Activated B cell treated with CpG ODN at 0.5 μM for 24 hours (primary cell): ENCODE results near the gene CRTC3. TPM values are rescaled to one million over a fixed set of nuclear protein-coding genes. Genes with fewer than 3 reads are reported as not detected.
"Not testable (repeated sequence)": the region's sequence is repeated elsewhere in the genome, so short reads cannot be mapped to it uniquely, and the experiment has no call there.

Experiments
- ATAC-seq: fragments of 200-7000 bp; cut with Tn5 transposase; one replicate; pipeline ENCODE4 v1.10.0; 2021; ENCODE audit warnings: low read depth, mild to moderate bottlenecking, moderate library complexity
- CTCF ChIA-PET: fragments of 350-600 bp; sonication (Branson Sonifier 250); formaldehyde crosslinking; loops from one replicate; lab custom pipeline; 2021; ENCODE audit warnings: antibody characterized with exemption; lab: Charles Lee
- POLR2A ChIA-PET: fragments of 350-600 bp; sonication (Branson Sonifier 250); formaldehyde crosslinking; loops from one replicate; lab custom pipeline; 2021; ENCODE audit warnings: antibody characterized with exemption; lab: Charles Lee
- DNase-seq: peaks from one replicate; pipeline ENCODE4 v3.0.0; 2022
- H3K27ac Mint-ChIP-seq: one replicate; pipeline ENCODE4 v1.8.0; 2020; ENCODE audit warnings: mixed read lengths
- H3K27me3 Mint-ChIP-seq: one replicate; pipeline ENCODE4 v1.8.0; 2021; ENCODE audit warnings: mixed read lengths
- H3K36me3 Mint-ChIP-seq: one replicate; pipeline ENCODE4 v1.8.0; 2021; ENCODE audit warnings: low read depth, mixed read lengths
- H3K4me1 Mint-ChIP-seq: one replicate; pipeline ENCODE4 v1.8.0; 2021; ENCODE audit warnings: mixed read lengths
- H3K4me3 Mint-ChIP-seq: one replicate; pipeline ENCODE4 v1.8.0; 2020; ENCODE audit warnings: mild to moderate bottlenecking, mixed read lengths
- H3K9me3 Mint-ChIP-seq: one replicate; pipeline ENCODE4 v1.8.0; 2020; ENCODE audit warnings: mixed read lengths
- intact Hi-C: fragments of 100-400 bp; cut with micrococcal nuclease; formaldehyde crosslinking; loops from one replicate; pipeline ENCODE4 v1.15.1; 2024
- total RNA-seq: library from RNA; stranded (reverse); gene quantifications from 2 replicates; pipeline ENCODE4 v1.2.3, GENCODE V29; 2022
- TF ChIP-seq, protein P1 (sequence below): fragments of 200-600 bp; IDR thresholded peaks from one replicate; pipeline ENCODE4 v1.8.0; 2022; ENCODE audit warnings: antibody characterized with exemption, mild to moderate bottlenecking

CRTC3 gene
- total RNA-seq, 1 donor from 2014 or later = 65.0 TPM

DNA sequence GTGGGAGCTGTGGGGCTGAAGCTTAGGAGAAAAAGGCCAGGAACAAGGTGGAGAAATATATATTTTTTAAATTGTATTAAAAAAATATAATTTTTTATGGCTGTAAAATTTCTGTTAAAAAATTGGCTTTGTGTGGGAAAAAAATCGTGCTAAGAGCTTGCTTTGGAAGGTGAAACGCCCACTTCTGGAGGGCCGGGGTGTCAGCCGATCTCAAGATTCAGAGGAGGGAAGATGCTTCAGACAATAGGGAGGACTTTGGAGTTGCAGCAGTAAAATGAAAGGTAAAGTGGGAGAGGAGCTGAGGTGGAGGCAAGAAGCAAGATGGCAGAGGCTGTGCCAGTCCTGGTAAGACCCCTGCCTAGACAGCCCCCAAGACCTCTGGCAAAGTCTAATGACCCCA lies 141.5 kb downstream of the CRTC3 start:
- ChIA-PET POLR2A (interaction anchor here (0.7 kb wide), 1 partner anchor 283 kb away, joined by 3 read pairs; the partner anchor contains the start of gene IQGAP1), CTCF (no interaction called here)
- peaks cover 14% of the 10 kb centered on the region for H3K4me1 Mint-ChIP-seq
- intact Hi-C loops = no loop called here
- H3K36me3 Mint-ChIP-seq = no peaks in the 10 kb centered on the region
- no peak for ATAC-seq
- no peak for DNase-seq
- no peak overlapping the region for H3K27ac Mint-ChIP-seq
- no peaks in the 10 kb centered on the region for H3K9me3 Mint-ChIP-seq
- H3K27me3 Mint-ChIP-seq = peaks cover 3% of the 10 kb centered on the region
- TF ChIP-seq, protein P1, sequence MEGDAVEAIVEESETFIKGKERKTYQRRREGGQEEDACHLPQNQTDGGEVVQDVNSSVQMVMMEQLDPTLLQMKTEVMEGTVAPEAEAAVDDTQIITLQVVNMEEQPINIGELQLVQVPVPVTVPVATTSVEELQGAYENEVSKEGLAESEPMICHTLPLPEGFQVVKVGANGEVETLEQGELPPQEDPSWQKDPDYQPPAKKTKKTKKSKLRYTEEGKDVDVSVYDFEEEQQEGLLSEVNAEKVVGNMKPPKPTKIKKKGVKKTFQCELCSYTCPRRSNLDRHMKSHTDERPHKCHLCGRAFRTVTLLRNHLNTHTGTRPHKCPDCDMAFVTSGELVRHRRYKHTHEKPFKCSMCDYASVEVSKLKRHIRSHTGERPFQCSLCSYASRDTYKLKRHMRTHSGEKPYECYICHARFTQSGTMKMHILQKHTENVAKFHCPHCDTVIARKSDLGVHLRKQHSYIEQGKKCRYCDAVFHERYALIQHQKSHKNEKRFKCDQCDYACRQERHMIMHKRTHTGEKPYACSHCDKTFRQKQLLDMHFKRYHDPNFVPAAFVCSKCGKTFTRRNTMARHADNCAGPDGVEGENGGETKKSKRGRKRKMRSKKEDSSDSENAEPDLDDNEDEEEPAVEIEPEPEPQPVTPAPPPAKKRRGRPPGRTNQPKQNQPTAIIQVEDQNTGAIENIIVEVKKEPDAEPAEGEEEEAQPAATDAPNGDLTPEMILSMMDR = no peak
- no peak overlapping the region for H3K4me3 Mint-ChIP-seq

DNA sequence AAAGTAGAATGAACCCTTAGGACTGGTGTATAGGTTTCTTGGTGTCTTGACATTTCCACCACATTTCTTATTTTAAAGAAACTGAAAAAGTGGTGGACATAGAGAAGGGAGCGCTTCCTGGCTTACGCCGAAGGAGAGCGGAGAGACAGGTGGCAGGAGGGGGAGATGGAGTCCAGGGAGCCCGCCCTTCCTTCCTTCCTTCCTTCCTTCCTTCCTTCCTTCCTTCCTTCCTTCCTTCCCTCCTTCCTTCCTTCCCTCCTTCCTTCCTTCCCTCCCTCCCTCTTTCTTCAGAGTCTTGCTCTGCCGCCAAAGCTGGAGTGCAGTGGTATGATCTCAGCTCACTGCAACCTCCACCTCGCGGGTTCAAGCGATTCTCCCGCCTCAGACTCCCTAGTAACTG lies 143.6 kb downstream of the CRTC3 start:
- POLR2A ChIA-PET = interaction anchor here (0.6 kb wide), 1 partner anchor 179 kb away, joined by 7 read pairs; no protein-coding TSS in a partner anchor
- DNase-seq, H3K36me3 Mint-ChIP-seq, ATAC-seq, H3K27me3 Mint-ChIP-seq, intact Hi-C loops, CTCF ChIA-PET, H3K4me1 Mint-ChIP-seq, H3K27ac Mint-ChIP-seq, H3K9me3 Mint-ChIP-seq, H3K4me3 Mint-ChIP-seq: not testable (repeated sequence)

DNA sequence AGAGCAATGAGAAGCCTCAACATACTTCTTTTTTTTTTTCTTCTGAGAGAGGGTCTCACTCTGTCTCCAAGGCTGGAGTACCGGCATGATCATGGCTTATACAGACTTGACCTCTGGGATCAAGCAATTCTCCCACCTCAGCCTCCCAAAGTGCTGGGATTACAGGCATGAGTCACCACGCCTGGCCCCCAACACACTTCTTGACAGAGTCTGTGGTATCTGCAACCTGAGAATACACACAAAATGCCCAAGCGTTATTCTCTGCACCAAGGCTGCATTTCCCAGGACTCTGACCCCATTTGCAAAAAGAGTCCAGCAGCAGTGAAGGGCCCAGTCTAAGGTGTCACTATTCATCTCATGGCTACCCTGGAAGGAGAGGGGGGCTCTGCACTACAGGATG lies 144.8 kb downstream of the CRTC3 start:
- H3K9me3 Mint-ChIP-seq = no peaks in the 10 kb centered on the region
- peaks cover 2% of the 10 kb centered on the region for H3K27me3 Mint-ChIP-seq
- no peak overlapping the region for H3K4me3 Mint-ChIP-seq
- ChIA-PET POLR2A (no interaction called here), CTCF (no interaction called here)
- H3K4me1 Mint-ChIP-seq = peaks cover 12% of the 10 kb centered on the region
- H3K36me3 Mint-ChIP-seq = no peaks in the 10 kb centered on the region
- no peak for ATAC-seq
- TF ChIP-seq, protein P1 = no peak
- intact Hi-C loops = no loop called here
- H3K27ac Mint-ChIP-seq = no peak overlapping the region
- DNase-seq = no peak

DNA sequence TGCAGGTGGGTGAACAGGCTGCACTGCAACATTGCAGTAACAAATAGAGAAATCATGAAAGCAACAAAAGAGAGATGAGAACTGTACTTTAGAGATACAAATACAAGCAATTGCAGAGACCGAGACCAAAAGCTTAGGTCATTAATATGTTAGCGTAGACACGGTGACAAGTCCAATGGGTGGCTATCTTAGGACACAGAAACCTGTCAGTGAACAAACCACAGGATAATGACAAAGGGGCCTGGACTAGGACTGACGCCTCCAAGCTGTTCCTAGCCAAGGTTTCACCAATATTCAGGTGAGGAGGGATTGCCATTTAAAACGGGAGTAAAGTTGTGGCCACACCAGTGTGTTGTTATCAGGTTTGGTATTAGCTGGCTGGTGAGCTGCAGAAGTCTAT lies 145.7 kb downstream of the CRTC3 start:
- H3K4me1 Mint-ChIP-seq = peaks cover 12% of the 10 kb centered on the region
- POLR2A ChIA-PET = interaction anchor here (0.6 kb wide), 2 partner anchors 210 to 433 kb away, joined by 3 to 7 read pairs; no protein-coding TSS in a partner anchor
- H3K27ac Mint-ChIP-seq = no peak overlapping the region
- TF ChIP-seq, protein P1 = no peak
- CTCF ChIA-PET = no interaction called here
- H3K4me3 Mint-ChIP-seq = no peak overlapping the region
- ATAC-seq (no peak), DNase-seq (no peak)
- H3K9me3 Mint-ChIP-seq = no peaks in the 10 kb centered on the region
- no peaks in the 10 kb centered on the region for H3K36me3 Mint-ChIP-seq
- H3K27me3 Mint-ChIP-seq = peaks cover 4% of the 10 kb centered on the region
- intact Hi-C loops = no loop called here

DNA sequence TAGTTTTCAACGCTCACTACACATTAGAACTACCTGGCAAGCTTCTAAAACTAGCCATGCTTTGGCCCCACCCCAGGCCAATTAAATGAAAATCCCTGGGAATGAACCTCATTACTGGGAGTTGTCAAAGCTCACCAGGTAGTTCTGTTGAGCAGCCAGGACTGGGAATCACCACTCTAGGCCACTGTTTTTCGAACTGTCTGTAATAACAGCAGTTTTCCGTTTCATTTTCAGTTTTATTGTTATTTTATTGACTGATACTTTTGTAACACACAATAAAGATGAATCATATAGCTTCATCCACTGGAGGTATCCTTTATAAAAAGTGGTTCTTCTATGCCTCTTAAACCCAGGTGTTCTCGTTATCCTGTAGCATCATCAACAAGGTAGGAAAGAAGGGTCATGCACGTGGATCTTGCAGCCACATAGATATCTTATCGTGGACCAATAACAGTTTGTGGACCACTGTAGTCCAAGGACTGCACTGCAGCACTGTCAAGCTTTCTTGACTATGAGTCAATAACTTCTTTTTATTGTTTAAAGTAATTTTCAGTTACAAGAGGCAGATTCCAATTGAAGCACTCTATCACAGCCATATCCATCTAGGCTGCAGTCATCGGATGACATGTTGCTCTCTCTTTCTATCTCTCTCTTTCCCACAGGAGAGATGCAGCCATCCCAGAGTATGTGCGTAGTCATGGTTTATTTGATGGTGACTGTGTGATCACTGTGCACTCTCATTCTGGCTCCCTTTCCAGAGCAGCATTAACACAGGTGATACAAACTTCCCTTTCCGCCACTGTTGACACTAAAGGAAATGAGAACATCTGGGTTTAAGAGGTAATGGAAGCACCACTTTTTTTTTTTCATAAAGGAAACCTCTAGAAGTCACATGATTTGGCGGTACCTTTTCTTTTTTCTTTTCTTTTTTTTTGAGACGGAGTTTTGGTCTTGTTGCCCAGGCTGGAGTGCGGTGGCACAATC lies 148.4 kb downstream of the CRTC3 start:
- ChIA-PET POLR2A (interaction anchor here (0.6 to 0.9 kb wide), 2 partner anchors 8 to 11 kb away, joined by 3 to 11 read pairs; no protein-coding TSS in a partner anchor), CTCF (interaction anchor here (1.2 kb wide), 1 partner anchor 30 kb away, joined by 4 read pairs; no protein-coding TSS in a partner anchor)
- Mint-ChIP-seq H3K27me3 (peaks cover 6% of the 10 kb centered on the region), H3K4me1 (peaks cover 12% of the 10 kb centered on the region), H3K27ac (no peak overlapping the region), H3K9me3 (no peaks in the 10 kb centered on the region), H3K4me3 (no peak overlapping the region), H3K36me3 (no peaks in the 10 kb centered on the region)
- DNase-seq = no peak
- no peak for ATAC-seq
- intact Hi-C loops = no loop called here
- TF ChIP-seq, protein P1 = no peak
